SK-N-MC (cell line): Measurements from ENCODE around the gene DCST1.

Source experiments
- EZH2 ChIP-seq: fragments of 200-600 bp; sonication (generic); IDR thresholded peaks from one replicate; pipeline ENCODE4 v1.6.1; 2017; ENCODE audit warnings: antibody characterized with exemption
- FOXP2 ChIP-seq: optimal IDR thresholded peaks from 2 replicates; pipeline ENCODE3; 2011; ENCODE audit warnings: mild to moderate bottlenecking, moderate library complexity; ENCODE audit not compliant: insufficient read depth; ENCODE audit errors: extremely low read length, control extremely low read depth
- POLR2AphosphoS5 ChIP-seq: IDR thresholded peaks from 2 replicates; pipeline ENCODE4 v1.6.1; 2012; ENCODE audit warnings: mild to moderate bottlenecking, low read depth, low read length, borderline replicate concordance

DNA sequence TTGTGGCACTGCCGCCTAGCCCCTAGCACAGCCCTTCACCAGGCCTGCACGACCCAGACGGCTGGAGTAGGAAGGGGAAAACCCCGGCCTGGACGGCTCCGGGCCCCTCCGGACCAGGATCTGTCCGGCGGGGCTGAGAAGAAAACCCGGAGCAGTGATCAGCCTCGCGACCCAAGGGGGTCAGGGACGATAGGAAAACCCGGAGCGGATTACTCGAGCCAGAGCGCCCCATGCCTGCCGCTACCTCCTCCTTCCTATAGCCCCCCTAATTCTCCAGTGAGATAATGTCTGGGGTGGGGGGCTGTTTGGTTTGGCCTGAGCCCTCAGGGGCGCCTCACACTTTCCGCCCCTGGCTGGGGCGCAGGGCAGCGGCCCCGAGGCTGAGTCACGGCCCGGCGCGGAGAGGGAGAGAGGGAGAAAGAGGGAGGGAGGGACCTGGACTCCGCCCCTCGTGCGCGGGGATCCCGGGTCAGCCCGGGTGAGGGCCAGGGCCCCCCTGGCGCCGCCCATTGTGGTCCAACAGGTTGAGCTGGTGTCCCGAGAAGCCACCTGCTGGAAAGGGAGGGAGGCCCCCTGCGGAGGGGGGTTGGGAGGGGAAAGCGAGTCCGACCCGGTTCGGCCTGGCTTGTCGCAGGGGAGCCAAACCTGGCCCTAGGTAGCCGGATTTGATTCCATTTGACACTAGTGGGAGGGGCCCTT, 32.7 kb upstream of the DCST1 start:
- no peak; the same call in 1 of the 2 replicates for TF ChIP-seq POLR2AphosphoS5
- no peak for TF ChIP-seq EZH2
- TF ChIP-seq FOXP2: no peak
